ENCODE data around the gene KLF11.
"Not testable (repeated sequence)": the region's sequence is repeated elsewhere in the genome, so short reads cannot be mapped to it uniquely, and the experiment has no call there.

KLF11 gene

DNA sequence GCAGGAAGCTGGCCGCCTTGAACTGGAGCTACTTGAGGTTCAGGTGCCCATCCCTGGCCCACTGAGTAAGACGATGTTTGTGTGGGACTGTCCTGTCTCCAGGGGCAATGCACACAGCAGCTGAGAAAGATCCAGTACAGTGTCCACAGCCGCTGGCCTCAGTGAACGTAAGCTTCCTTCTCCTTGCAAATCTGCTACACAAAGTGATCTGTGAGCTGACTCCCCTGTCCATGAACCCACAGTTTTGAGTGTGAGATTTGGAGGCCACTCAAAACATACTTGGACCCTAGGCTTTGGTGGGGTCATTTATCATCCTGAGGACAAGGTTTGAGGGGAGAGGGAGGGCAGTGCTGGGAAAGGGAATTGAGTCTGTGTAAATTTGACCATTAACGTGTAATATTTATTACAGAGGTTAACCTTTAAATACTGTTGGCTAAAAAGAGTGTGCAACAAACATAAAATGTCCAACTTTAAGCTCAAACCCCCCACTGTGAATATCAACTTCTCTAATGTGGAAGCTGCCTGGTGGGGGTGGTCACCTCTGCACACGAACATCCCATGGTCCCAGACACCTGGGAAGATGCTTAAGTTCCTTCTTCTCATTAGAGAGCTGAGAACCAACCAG, 41.8 kb downstream of the KLF11 start:
- no peak for DNase-seq (ENCODE audit: low spot score)

- no peak for DNase-seq (ENCODE audit: low spot score)
Observed at GRCh38 chr2:10085668-10086059, 42.3 kb downstream of the KLF11 start.

- no peak for DNase-seq (ENCODE audit: low spot score)
Observed at GRCh38 chr2:10086950-10087349, 43.6 kb downstream of the KLF11 start.

GRCh38 chr2:10087360-10087759, 44.0 kb downstream of the KLF11 start:
- no peak for DNase-seq (ENCODE audit: low spot score)

DNA sequence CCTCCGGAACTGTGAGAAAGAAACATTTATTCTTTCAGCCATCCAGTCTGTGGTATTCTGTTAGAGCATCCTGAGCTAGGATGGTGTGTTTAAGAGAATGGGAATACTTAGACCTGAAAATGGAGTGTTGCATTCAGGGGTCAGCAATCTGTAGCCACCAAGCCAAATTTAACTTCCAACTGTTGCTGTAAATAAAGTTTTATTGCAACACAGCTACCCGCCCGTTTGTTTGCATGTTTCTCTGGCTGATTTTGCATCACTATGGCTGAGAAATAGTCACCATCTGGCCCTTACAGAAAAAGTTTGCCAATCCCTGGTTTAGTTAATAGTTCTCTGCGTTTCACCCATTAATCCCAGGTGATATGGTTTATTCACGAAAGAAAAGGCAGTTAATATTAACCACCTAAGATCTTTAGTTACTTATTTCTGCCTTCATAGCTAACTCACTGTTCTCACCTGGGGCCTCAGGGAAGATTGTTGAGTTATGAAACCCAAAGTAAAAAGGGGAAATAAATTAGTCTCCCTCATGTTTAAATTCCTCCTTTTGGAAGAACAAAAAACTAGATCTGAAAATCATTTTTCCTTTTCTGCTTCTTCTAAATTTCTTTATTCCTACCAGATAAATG, 46.3 kb downstream of the KLF11 start:
- no peak for DNase-seq (ENCODE audit: low spot score)

- DNase-seq (ENCODE audit: low spot score) = no peak
Observed at GRCh38 chr2:10091182-10091888, 48.0 kb downstream of the KLF11 start.

DNA sequence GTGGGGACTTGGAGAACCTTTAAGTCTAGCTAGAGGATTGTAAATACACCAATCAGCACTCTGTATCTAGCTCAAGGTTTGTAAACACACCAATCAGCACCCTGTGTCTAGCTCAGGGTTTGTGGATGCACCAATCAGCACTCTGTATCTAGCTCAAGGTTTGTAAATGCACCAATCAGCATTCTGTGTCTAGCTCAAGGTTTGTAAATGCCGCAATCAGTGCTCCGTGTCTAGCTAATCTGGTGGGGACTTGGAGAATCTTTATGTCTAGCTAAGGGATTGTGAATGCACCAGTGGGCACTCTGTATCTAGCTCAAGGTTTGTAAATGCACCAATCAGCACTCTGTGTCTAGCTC, 48.5 kb downstream of the KLF11 start:
- DNase-seq (ENCODE audit: low spot score) = not testable (repeated sequence)

DNA sequence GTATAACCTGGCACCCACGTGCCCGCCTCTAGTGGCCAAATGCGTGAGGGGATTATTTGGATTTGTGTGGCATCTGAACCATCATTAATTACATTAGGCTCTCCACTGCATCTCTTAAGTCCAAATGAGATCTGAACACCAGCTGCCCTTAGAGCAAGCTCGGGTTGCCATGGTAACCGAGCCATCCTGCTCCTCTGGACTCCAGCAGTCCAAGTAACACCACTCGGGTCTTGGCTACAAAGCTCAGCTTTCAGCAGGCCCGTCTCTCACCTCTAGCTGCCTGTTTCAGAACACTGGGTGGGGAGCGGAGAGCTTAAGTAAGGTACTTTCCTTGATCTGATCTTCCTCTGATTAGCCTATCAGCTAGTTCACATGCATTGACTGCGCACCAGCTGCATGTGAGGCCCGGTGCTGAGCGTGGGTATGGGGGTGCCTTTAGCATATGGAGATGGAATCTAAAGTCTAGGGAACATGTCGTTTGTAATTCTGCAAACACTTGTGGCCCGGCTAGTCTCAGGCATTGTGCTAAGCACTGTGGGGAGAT, 51.0 kb downstream of the KLF11 start:
- no peak for DNase-seq (ENCODE audit: low spot score)

DNA sequence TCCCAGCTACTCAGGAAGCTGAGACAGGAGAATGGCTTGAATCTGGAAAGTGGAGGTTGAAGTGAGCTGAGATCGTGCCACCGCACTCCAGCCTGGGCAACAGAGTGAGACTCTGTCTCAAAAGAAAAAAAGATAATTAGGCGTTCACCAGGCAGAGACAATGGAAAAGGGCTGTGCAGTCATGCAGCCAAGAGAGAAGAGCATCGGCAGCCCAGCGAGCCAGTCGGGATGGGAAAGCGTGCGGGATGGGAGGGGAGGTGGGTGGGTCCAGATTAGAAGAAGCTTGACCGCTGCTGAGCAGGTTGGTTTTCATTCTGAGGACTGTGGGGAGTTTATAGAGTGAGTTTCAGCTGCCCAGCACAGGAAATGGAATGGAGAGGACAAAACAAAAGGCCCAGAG, 51.8 kb downstream of the KLF11 start:
- no peak for DNase-seq (ENCODE audit: low spot score)

DNA sequence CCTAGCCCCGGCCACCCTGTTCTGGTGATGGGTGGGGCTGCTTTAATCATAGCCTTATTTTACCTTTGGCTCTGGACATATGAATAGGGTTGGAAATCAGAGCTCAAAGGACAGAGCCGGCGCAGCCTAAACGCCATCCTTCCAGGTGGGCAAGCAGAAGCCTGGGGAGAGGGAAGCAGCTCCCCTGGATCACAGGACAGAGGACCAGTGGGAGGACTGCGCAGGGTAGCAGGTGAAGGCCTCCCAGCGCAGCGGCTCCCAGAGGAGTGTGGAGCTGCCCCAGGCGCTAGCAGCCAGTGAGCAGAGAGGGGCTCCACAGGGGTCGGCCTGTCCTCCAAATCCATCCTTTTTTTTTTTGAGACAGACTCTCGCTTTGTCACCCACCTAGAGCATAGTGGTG, 53.3 kb downstream of the KLF11 start:
- DNase-seq (ENCODE audit: low spot score) = no peak

DNA sequence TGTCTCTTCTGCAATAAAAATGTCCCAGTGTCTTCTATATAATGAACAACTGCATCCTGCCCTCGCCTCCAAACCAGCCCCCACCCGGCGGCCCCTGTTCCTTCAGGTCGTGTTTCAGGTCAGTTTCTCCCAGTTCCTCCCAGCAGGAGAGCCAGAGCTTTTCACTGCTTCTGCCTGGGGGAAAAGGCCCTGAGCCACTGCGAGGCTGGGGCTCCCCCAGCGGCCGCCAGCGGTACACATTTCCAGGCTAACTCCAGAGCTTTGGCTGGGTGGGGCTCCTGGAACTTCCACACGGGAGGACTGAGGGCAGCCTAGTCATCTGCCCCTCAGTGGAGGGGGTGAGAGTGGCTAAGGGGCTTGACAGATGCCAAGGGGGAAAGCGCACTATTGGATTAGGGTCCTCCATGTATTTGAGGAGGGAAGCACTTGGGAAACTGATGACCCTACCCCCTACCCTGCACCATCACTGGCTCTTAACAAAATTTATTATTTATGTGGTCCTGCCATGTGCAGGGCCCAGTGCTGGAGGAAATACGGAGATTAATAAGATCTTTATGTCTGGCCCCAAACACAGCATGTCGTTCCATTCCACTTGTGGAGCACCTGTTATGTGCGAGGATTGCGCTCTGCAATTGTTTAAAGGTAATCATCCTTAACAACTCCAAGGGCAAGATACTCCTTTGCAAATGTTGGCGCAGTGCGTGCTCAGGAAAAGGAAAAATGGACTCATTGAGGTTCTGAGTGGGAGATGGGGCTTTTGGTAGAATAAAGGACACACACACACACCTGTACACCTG, 54.2 kb downstream of the KLF11 start:
- DNase-seq (ENCODE audit: low spot score) = no peak

DNA sequence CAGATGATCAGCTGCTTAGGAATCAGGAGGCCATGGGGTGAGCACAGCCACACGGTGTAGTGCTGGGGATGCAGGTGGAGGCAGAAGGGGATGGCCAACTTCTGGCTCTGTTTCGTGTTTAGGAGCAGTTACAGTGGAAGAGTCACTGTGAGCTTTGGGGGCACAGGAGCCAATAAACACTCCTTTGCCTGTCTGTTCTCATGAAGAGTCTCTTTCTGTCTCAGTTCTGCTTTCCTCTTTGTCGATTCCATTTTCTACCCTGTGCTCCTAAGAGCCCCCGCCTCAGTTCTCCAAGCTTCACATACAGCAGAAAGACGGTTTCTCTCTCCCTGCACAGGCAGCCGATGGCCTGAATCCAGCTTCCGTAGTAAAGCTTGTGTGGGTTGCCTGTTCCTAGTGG, 58.1 kb downstream of the KLF11 start:
- no peak for DNase-seq (ENCODE audit: low spot score)

- no peak for DNase-seq (ENCODE audit: low spot score)
Observed at GRCh38 chr2:10103179-10103578, 59.8 kb downstream of the KLF11 start.

Measured in kidney capillary endothelial cell (primary cell).